Chondrocyte (in vitro differentiated cells): ENCODE measurements around the gene ACP2. TPM values are rescaled to one million over a fixed set of nuclear protein-coding genes. Genes with fewer than 3 reads are reported as not detected.

ENCODE experiments used
- DNase-seq: peaks from one replicate; pipeline ENCODE4 v3.0.0; 2021; ENCODE audit warnings: mixed read lengths, low spot score
- H3K27ac Mint-ChIP-seq: one replicate; pipeline ENCODE4 v1.8.0; 2021; ENCODE audit warnings: mild to moderate bottlenecking, moderate library complexity, mixed read lengths; ENCODE audit not compliant: unreplicated experiment
- H3K27me3 Mint-ChIP-seq: 2 replicates; pipeline ENCODE4 v1.8.0; 2021; ENCODE audit warnings: low read depth, mixed read lengths
- H3K36me3 Mint-ChIP-seq: 2 replicates; pipeline ENCODE4 v1.8.0; 2021; ENCODE audit warnings: low read depth, mixed read lengths
- H3K4me1 Mint-ChIP-seq: 2 replicates; pipeline ENCODE4 v1.8.0; 2021; ENCODE audit warnings: low read depth, mild to moderate bottlenecking, mixed read lengths
- H3K4me3 Mint-ChIP-seq: one replicate; pipeline ENCODE4 v1.8.0; 2021; ENCODE audit warnings: mild to moderate bottlenecking, moderate library complexity, mixed read lengths; ENCODE audit not compliant: unreplicated experiment
- H3K9me3 Mint-ChIP-seq: 2 replicates; pipeline ENCODE4 v1.8.0; 2021; ENCODE audit warnings: low read depth, mixed read lengths
- total RNA-seq: library from RNA; stranded (reverse); gene quantifications from 3 replicates; pipeline ENCODE4 v1.2.1, GENCODE V29; 2021
- TF ChIP-seq, protein P1 (sequence below): fragments of 200-600 bp; sonication (generic); IDR thresholded peaks from 2 replicates; pipeline ENCODE4 v1.5.0; 2021; ENCODE audit warnings: antibody characterized with exemption, mild to moderate bottlenecking, moderate library complexity

Gene ACP2
- total RNA-seq, 1 donor from 2014 or later = 35.3 TPM

DNA sequence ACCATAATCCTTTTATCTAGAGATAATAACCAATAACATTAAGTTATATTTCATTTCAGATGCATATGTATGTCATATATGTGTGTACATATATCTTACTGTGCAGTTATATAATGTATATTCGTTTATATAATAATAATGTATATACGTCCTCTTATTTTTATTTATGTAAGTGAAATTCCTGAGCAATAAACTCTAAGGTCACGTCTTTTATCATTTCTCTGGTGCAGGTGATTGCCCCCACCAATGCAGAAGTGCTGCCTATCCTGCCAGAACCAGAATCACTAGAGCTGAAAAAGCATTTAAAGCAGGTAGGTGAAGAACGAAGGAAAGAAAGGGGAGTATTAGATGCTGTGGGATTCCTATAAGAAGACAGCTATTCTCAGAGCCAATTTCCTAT lies 30.2 kb upstream of the ACP2 start:
- Mint-ChIP-seq H3K27ac (no peak overlapping the region), H3K9me3 (no peaks in the 10 kb centered on the region), H3K36me3 (peaks cover 38% of the 10 kb centered on the region), H3K4me1 (no peaks in the 10 kb centered on the region), H3K4me3 (no peak overlapping the region), H3K27me3 (no peaks in the 10 kb centered on the region)
- TF ChIP-seq, protein P1, sequence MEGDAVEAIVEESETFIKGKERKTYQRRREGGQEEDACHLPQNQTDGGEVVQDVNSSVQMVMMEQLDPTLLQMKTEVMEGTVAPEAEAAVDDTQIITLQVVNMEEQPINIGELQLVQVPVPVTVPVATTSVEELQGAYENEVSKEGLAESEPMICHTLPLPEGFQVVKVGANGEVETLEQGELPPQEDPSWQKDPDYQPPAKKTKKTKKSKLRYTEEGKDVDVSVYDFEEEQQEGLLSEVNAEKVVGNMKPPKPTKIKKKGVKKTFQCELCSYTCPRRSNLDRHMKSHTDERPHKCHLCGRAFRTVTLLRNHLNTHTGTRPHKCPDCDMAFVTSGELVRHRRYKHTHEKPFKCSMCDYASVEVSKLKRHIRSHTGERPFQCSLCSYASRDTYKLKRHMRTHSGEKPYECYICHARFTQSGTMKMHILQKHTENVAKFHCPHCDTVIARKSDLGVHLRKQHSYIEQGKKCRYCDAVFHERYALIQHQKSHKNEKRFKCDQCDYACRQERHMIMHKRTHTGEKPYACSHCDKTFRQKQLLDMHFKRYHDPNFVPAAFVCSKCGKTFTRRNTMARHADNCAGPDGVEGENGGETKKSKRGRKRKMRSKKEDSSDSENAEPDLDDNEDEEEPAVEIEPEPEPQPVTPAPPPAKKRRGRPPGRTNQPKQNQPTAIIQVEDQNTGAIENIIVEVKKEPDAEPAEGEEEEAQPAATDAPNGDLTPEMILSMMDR = no peak
- no peak for DNase-seq

DNA sequence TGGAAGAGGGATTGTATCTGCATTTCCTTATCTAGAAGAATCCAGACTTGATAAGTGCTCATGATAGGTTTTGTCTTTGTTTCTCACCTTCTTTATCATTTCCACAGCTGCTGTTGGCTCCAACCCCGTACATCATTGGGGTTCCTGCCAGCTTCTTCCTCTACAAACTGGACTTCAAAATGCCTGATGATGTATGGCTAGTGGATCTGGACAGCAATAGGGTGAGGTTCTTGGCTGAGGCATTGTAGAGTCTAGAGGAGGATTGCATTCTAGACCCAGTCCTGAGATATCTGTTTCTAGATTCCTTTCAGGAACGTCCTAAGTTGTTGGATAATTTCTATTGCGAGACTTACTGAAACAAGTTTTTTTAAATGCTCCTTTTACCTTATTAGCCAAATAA lies 29.4 kb upstream of the ACP2 start:
- no peak overlapping the region for H3K4me3 Mint-ChIP-seq
- no peak for DNase-seq
- H3K36me3 Mint-ChIP-seq = peaks cover 38% of the 10 kb centered on the region
- no peaks in the 10 kb centered on the region for H3K9me3 Mint-ChIP-seq
- no peaks in the 10 kb centered on the region for H3K4me1 Mint-ChIP-seq
- H3K27me3 Mint-ChIP-seq = no peaks in the 10 kb centered on the region
- TF ChIP-seq, protein P1 = no peak
- H3K27ac Mint-ChIP-seq = no peak overlapping the region

DNA sequence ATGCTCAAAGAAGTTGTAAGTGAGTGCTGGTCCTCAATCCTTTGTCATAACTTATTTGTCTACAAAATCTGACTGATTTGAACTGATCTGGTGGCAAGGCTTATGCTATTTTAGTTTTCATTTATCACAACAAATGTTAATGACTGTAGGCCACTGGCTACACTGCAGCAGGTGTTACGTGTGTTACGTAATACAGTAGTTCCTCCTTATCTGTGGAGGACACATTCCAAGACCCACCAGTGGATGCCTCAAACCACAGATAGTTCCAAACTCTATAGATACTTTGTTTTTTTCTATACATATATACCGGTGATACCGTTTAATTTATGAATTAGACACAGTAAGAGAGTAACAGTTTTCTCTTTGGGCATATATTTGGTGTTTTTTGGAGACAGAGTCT lies 28.3 kb upstream of the ACP2 start:
- Mint-ChIP-seq H3K36me3 (peaks cover 30% of the 10 kb centered on the region), H3K4me3 (no peak overlapping the region), H3K9me3 (no peaks in the 10 kb centered on the region), H3K4me1 (peaks cover 8% of the 10 kb centered on the region), H3K27me3 (no peaks in the 10 kb centered on the region), H3K27ac (no peak overlapping the region)
- TF ChIP-seq, protein P1 = no peak
- DNase-seq = no peak

DNA sequence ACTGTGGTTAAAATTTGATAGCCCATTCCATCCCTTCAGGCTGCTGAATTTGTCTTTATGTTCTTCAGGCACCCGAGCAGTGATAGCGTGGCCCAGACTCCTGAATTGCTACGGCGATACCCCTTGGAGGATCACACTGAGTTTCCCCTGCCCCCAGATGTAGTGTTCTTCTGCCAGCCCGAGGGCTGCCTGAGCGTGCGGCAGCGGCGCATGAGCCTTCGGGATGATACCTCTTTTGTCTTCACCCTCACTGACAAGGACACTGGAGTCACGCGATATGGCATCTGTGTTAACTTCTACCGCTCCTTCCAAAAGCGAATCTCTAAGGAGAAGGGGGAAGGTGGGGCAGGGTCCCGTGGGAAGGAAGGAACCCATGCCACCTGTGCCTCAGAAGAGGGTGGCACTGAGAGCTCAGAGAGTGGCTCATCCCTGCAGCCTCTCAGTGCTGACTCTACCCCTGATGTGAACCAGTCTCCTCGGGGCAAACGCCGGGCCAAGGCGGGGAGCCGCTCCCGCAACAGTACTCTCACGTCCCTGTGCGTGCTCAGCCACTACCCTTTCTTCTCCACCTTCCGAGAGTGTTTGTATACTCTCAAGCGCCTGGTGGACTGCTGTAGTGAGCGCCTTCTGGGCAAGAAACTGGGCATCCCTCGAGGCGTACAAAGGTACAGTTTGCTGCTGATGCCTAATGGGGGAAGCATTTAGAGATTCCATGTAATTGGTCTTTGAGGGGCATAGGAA lies 26.1 kb upstream of the ACP2 start:
- no peaks in the 10 kb centered on the region for H3K27me3 Mint-ChIP-seq
- H3K4me1 Mint-ChIP-seq = peaks cover 24% of the 10 kb centered on the region
- no peaks in the 10 kb centered on the region for H3K9me3 Mint-ChIP-seq
- H3K27ac Mint-ChIP-seq = no peak overlapping the region
- H3K36me3 Mint-ChIP-seq = peaks cover 19% of the 10 kb centered on the region
- no peak overlapping the region for H3K4me3 Mint-ChIP-seq
- no peak for DNase-seq
- TF ChIP-seq, protein P1 = no peak

DNA sequence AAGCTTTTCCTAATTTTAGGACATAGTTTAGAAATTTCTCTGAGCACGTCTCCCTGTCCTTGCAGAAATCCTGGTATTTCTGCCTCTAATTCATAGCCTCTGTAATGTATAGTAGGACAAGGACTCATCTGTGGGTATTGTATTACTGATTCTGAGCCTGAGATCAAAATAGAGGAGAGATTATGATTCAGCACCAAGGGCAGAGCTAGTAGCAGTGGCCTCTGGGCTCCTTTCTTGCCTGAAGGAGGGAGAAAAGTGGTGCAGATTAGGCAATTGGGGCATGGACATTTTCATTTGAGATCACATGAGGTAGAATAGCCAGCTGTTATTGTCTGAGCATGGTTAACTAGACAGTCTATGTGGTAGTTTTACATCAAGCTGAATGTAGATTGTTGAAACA lies 24.1 kb upstream of the ACP2 start:
- TF ChIP-seq, protein P1 = no peak
- Mint-ChIP-seq H3K27me3 (no peaks in the 10 kb centered on the region), H3K4me1 (peaks cover 40% of the 10 kb centered on the region), H3K27ac (peak overlapping the region; percentile 1), H3K9me3 (no peaks in the 10 kb centered on the region), H3K4me3 (no peak overlapping the region), H3K36me3 (peaks cover 11% of the 10 kb centered on the region)
- no peak for DNase-seq
